Measurements from ENCODE around the gene KDM8. TPM values are rescaled to one million over a fixed set of nuclear protein-coding genes. Genes with fewer than 3 reads are reported as not detected.

Gene KDM8
- total and polyA plus RNA-seq, 2 donors (not counting 3 experiments of a cell fraction or from before 2014, with no cell fraction given) = 5.1 to 8.4 TPM

GRCh38 chr16:27226476-27226875, 23.1 kb downstream of the KDM8 start:
- Histone ChIP-seq H3K9me3 (replicated peaks; ENCODE audit: control insufficient read depth, insufficient read depth, low read length) (no peaks in the 10 kb centered on the region), H3K36me3 (ENCODE audit: control insufficient read depth in 2 of 2, extremely low read depth in 1 of 2, insufficient read depth in 2 of 2, low read length in 2 of 2) (peaks cover 0 to 11% of the 10 kb centered on the region in 2 experiments), H3K4me3 (replicated peaks in 1 of 3; ENCODE audit: insufficient read depth in 1 of 3, low read depth in 1 of 3, low read length in 3 of 3) (no peak overlapping the region), H3K4me2 (ENCODE audit: insufficient read depth, low read length) (no peak overlapping the region), H4K20me1 (replicated peaks; ENCODE audit: control insufficient read depth, extremely low read depth, insufficient read depth, low read length) (no peaks in the 10 kb centered on the region), H3K79me2 (ENCODE audit: control insufficient read depth, insufficient read depth, low read length) (no peaks in the 10 kb centered on the region), H3K4me1 (ENCODE audit: control insufficient read depth, extremely low read depth, insufficient read depth, low read length) (no peaks in the 10 kb centered on the region), H3K27ac (ENCODE audit: insufficient read depth, low read depth, low read length) (no peak overlapping the region), H3K9ac (replicated peaks; ENCODE audit: extremely low read depth, insufficient read depth, low read length) (no peak overlapping the region), H2AFZ (ENCODE audit: low read depth, low read length) (no peak overlapping the region), H3K9me1 (replicated peaks; ENCODE audit: control insufficient read depth, extremely low read depth, insufficient read depth, low read length) (no peaks in the 10 kb centered on the region), H3K27me3 (ENCODE audit: control insufficient read depth in 2 of 2, insufficient read depth in 2 of 2, low read length in 2 of 2) (no peaks in the 10 kb centered on the region)
- dilution Hi-C loops (cut with MboI; ENCODE audit: extremely low pct_ligation_motif_present, low sequenced_read_pairs) = no loop called here
- POLR2A ChIA-PET = interaction anchor here (1.4 kb wide), 1 partner anchor 142 kb away, joined by 3 read pairs; no protein-coding TSS in a partner anchor
- CTCF ChIA-PET = interaction anchor here (1.1 to 3.7 kb wide), 4 partner anchors 11 to 141 kb away, joined by 3 to 41 read pairs (median 4); no protein-coding TSS in a partner anchor
- intact Hi-C loops (cut with micrococcal nuclease) = no loop called here
- no TSS peak for BruUV-seq (replicated peaks)
- FAIRE-seq = no peak
- no peak for TF ChIP-seq EZH2 (IDR thresholded peaks at IDR 0.05; ENCODE audit: borderline replicate concordance, low read depth, low read length, severe bottlenecking)
- no peak for TF ChIP-seq POLR2A (IDR thresholded peaks at IDR 0.05; ENCODE audit: low read depth, low read length)
- TF ChIP-seq GATA2 (IDR thresholded peaks at IDR 0.05; ENCODE audit: insufficient read depth, insufficient read length, low read depth, low read length) = no peak
- TF ChIP-seq CTCF (IDR thresholded peaks at IDR 0.05; ENCODE audit: extremely low read depth in 1 of 2, insufficient read depth in 1 of 2, low read depth in 1 of 2, low read length in 2 of 2) = no peak
- no peak for TF ChIP-seq JUN (IDR thresholded peaks at IDR 0.05; ENCODE audit: borderline replicate concordance, insufficient read depth, insufficient read length, low read depth)
- no peak for TF ChIP-seq FOS (IDR thresholded peaks at IDR 0.05; ENCODE audit: borderline replicate concordance, insufficient read depth, low read length)
- TF ChIP-seq MAX (IDR thresholded peaks at IDR 0.05; ENCODE audit: insufficient read depth, insufficient read length) = no peak
- TF ChIP-seq POLR2AphosphoS5 (IDR thresholded peaks at IDR 0.05; ENCODE audit: insufficient read depth, low read depth, low read length) = no peak
- TF ChIP-seq MYC (IDR thresholded peaks at IDR 0.05; ENCODE audit: low read depth, low read length) = no peak
- no peak for DNase-seq (ENCODE audit: low read depth, low spot score)
